Measurements from ENCODE around the gene CROCC2. TPM values are rescaled to one million over a fixed set of nuclear protein-coding genes. Genes with fewer than 3 reads are reported as not detected.

CROCC2 gene
- total RNA-seq, 1 donor from 2014 or later, result 0.30 TPM

GRCh38 chr2:240933966-240934700 is 28.0 kb downstream of the CROCC2 start:
- DNase-seq, result no peak

- DNase-seq, result no peak
Measured at GRCh38 chr2:240934701-240935102, 28.6 kb downstream of the CROCC2 start.

- DNase-seq, result no peak
Measured at GRCh38 chr2:240935103-240935876, 29.2 kb downstream of the CROCC2 start.

- DNase-seq, result no peak
Measured at GRCh38 chr2:240936106-240936505, 30.0 kb downstream of the CROCC2 start.

- no peak for DNase-seq
Measured at GRCh38 chr2:240946046-240946445, 39.9 kb downstream of the CROCC2 start.

- no peak for DNase-seq
Measured at GRCh38 chr2:240946654-240947053, 40.5 kb downstream of the CROCC2 start.

- DNase-seq, result no peak
Measured at GRCh38 chr2:240947176-240947575, 41.0 kb downstream of the CROCC2 start.

- DNase-seq, result no peak
Measured at GRCh38 chr2:240947607-240948006, 41.5 kb downstream of the CROCC2 start.

GRCh38 chr2:240948086-240948485 is 42.0 kb downstream of the CROCC2 start:
- DNase-seq, result no peak

GRCh38 chr2:240948905-240949790 is 43.0 kb downstream of the CROCC2 start:
- no peak for DNase-seq

- no peak for DNase-seq
Measured at GRCh38 chr2:240949791-240950705, 43.9 kb downstream of the CROCC2 start.

- no peak for DNase-seq
Measured at GRCh38 chr2:240951045-240951594, 45.0 kb downstream of the CROCC2 start.

- DNase-seq, result no peak
Measured at GRCh38 chr2:240952496-240953246, 46.5 kb downstream of the CROCC2 start.

- no peak for DNase-seq
Measured at GRCh38 chr2:240953426-240954410, 47.6 kb downstream of the CROCC2 start.

GRCh38 chr2:240954436-240955305 is 48.5 kb downstream of the CROCC2 start:
- DNase-seq, result no peak

GRCh38 chr2:240955306-240956170 is 49.4 kb downstream of the CROCC2 start:
- no peak for DNase-seq
